GM21737 (cell line): ENCODE data around the gene SESN2.

Source experiments
- ATAC-seq: cut with Tn5 transposase; IDR thresholded peaks from one replicate; pipeline ENCODE4 v1.9.1; 2021; ENCODE audit warnings: mild to moderate bottlenecking, moderate library complexity; ENCODE audit not compliant: unreplicated experiment

SESN2 gene

GRCh38 chr1:28282426-28283407 is 23.4 kb downstream of the SESN2 start:
- no peak for ATAC-seq

- ATAC-seq: no peak
Measured at GRCh38 chr1:28286111-28286510, 26.8 kb downstream of the SESN2 start.

- no peak for ATAC-seq
Measured at GRCh38 chr1:28288487-28288886, 29.2 kb downstream of the SESN2 start.

- ATAC-seq: no peak
Measured at GRCh38 chr1:28290851-28291250, 31.5 kb downstream of the SESN2 start.

- ATAC-seq: no peak
Measured at GRCh38 chr1:28291711-28292110, 32.4 kb downstream of the SESN2 start.

- no peak for ATAC-seq
Measured at GRCh38 chr1:28295936-28296335, 36.6 kb downstream of the SESN2 start.

- no peak for ATAC-seq
Measured at GRCh38 chr1:28296401-28297261, 37.3 kb downstream of the SESN2 start.

- no peak for ATAC-seq
Measured at GRCh38 chr1:28297826-28298225, 38.5 kb downstream of the SESN2 start.

- ATAC-seq: no peak
Measured at GRCh38 chr1:28298438-28298837, 39.1 kb downstream of the SESN2 start.

- no peak for ATAC-seq
Measured at GRCh38 chr1:28301368-28302174, 42.3 kb downstream of the SESN2 start.

- no peak for ATAC-seq
Measured at GRCh38 chr1:28302247-28302646, 42.9 kb downstream of the SESN2 start.

- ATAC-seq: no peak
Measured at GRCh38 chr1:28306301-28306949, 47.1 kb downstream of the SESN2 start.

GRCh38 chr1:28308750-28309149 is 49.4 kb downstream of the SESN2 start:
- ATAC-seq: no peak

- no peak for ATAC-seq
Measured at GRCh38 chr1:28309702-28310101, 50.4 kb downstream of the SESN2 start.

- ATAC-seq: no peak
Measured at GRCh38 chr1:28313702-28314546, 54.6 kb downstream of the SESN2 start.

GRCh38 chr1:28314547-28314941 is 55.2 kb downstream of the SESN2 start:
- ATAC-seq: no peak

- no peak for ATAC-seq
Measured at GRCh38 chr1:28317014-28317413, 57.7 kb downstream of the SESN2 start.

GRCh38 chr1:28322194-28322593 is 62.9 kb downstream of the SESN2 start:
- ATAC-seq: peak; percentile 58

- no peak for ATAC-seq
Measured at GRCh38 chr1:28323720-28324119, 64.4 kb downstream of the SESN2 start.
